GM21423 (cell line): ENCODE measurements around the gene RFX4.
"Not testable (repeated sequence)": the region's sequence is repeated elsewhere in the genome, so short reads cannot be mapped to it uniquely, and the experiment has no call there.

Source experiments
- ATAC-seq: cut with Tn5 transposase; IDR thresholded peaks from one replicate; pipeline ENCODE4 v1.9.1; 2021; ENCODE audit warnings: mild to moderate bottlenecking, moderate library complexity; ENCODE audit not compliant: unreplicated experiment

Gene RFX4

DNA sequence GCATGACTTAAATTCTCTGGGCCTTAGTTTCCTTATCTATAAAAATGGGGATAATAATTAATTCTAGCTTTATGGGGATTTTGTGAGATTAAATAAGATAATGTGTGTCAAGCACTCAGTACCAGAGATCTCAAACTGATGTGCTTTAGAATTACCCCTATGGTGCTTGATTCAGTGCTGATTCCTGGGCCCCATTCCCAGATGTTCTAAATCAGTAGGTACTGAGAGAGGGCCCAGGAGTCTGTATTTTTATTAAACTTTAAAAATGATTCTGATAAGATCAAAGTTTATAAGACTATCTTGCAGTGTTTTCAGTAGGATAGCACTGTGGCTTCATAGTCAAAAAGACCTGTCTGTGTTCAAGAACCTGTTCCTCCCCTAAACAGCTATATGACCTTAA, 102.6 kb downstream of the RFX4 start:
- no peak for ATAC-seq

DNA sequence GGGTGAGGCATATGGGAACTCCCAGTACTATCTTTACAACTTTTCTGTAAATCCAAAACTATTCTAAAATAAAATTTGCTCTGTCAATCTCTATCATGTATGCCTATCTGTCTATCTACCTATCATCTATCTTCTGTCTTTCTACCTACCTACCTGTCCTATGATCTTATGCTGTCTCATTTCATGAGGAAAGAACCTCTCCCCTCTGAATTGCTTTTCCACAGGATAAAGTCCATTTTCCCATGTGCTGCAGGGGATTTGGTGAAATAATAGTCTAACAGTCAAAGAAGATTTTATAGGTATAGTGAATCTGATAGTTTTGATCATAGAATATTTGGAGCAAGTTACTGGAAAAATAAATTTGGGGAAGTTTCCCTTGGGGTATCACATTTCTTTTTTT, 104.9 kb downstream of the RFX4 start:
- ATAC-seq = no peak

DNA sequence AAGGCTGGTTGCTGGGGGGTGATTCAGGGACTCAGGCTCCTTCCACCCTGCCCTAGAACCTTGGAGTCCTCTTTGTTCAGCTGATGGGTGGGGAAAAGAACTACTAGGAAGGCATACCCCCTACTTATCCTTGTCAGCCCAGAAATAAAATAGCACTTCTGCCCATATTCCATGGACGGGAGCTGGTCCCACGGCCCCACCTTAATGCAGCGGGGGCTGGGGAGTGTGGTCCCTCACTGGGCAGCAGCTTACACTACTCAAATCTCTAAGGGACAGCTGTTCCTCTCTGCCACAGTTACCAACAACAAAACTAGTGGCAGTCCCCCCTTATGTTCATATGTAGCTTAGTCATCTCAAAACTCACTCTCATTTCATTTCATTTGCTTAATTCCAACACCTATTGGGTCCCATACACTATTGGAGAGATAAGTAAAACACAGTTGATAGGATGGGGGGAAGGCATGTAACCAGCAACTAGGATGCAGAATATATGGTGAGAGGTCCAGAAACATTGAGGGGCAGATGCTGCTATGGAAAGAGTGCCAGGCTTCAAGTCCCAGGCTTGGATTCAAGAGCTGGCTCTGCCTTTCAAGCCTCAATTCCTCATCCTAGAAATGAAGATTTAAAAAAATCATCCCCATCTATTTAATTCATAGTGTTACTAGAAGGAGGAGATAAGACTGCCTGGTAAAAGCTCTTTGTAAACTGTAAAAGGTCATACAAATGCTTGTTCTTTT, 107.9 kb downstream of the RFX4 start:
- no peak for ATAC-seq

DNA sequence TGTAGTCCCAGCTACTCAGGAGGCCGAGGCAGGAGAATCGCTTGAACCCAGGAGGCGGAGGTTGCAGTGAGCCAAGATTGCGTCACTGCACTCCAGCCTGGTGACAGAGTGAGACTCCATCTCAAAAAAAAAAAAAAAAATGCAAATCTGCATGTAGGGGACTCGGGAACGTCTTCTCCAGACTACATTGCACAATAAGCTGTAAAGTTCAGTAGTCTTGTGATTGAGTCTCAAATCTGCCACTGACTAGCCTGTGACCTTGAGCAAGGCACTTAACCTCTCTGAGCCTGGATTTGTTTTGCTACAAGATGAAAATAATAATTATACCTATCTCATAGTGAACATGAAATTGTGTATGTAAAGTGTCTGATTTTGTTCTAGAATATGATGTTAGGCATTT, 109.2 kb downstream of the RFX4 start:
- ATAC-seq = not testable (repeated sequence)

- ATAC-seq = no peak
Measured at GRCh38 chr12:106692896-106693820, 110.4 kb downstream of the RFX4 start.

- ATAC-seq = no peak
Measured at GRCh38 chr12:106696071-106696470, 113.3 kb downstream of the RFX4 start.

- no peak for ATAC-seq
Measured at GRCh38 chr12:106696681-106697417, 114.0 kb downstream of the RFX4 start.

DNA sequence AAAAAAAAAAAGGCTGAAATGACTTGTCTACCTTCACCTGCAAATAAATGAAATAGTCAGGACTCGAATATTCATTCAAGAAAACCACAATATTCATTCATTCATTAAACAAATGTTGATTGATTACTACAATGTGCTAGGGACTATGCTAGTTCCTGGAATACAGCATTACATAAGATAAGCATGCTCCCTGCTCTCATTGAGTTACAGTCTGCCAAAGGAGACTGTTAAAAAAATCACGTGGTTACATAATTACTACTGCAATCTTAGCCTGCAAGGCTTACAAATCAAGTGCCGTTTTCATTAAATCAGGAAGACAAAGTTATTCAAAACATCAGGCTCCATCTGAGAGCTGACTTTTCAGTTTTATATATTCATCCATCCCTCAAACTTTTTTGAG, 121.3 kb downstream of the RFX4 start:
- ATAC-seq = no peak

GRCh38 chr12:106705971-106706370, 123.2 kb downstream of the RFX4 start:
- ATAC-seq = no peak

GRCh38 chr12:106709068-106709511, 126.3 kb downstream of the RFX4 start:
- ATAC-seq = no peak

DNA sequence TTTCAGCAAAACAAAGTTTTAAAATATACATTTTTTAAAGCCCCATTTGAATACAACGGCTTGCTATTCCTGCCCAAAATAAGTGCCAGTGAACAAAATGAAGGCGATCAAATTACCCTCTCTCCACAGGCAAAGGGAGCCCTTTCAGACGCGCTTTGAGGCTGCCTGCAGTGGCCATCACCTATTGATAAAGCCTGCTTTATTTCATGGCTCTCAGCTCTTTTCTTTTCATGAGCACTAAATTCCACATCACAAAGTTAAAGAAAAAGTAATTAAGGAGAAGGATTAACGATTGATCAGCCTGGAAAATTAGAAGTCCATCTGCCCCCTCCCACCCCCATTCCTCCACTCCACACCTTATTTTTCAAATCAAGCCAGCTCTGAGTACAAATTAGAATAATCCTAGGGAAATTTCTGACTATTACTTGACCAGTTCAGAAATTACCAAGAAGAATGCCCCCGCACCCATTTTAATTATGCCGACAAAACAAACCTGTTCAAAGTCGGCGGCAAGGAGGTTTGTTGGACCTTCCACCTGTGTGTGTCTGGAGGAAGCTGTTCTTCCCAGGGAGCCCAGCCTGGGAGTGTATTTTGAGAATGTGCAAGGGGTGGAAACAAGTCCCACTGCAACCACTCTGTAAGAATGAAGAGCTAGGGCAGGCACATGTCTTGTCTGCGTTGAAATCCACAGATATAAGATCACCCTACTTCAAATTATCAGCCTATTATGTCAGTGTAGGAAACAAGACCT, 127.5 kb downstream of the RFX4 start:
- ATAC-seq = no peak

- ATAC-seq = no peak
Measured at GRCh38 chr12:106711316-106711715, 128.5 kb downstream of the RFX4 start.

DNA sequence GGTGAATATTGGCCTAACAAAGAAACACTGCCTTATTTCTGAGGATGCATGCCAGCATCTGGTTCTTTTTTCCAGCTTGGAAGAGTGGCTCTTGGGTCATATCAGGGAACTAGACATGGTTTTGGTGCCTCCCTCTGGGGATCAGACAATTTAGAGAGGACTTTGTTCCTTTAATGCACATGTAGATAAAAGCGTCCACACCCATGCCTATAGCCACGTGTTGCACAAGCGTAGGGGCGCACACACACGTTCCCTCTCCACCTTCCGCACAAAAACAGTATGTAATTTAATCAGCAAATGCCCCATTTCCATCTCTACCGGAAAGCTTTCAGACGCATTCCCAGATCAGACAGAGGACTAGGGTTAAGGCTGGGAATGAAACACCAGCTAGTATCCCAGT, 130.0 kb downstream of the RFX4 start:
- no peak for ATAC-seq

DNA sequence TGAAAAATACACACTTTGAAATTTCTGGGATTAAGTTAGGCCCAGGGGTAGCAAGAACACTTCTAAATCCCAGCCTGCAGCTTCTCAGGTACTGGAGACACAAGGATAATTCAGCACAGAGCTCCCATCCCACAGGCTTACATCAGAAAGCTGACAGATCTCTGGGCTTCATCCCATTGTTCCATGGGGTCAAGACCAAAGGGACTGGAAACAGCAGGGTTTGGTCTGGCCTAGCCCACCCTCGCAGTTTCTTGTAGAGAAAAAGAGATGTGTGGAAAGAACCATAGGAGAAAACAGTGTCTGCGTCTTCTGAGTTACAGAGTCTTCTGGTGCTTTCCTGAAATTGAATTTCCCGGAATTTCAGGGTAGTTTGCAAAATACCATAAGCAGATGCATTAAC, 132.1 kb downstream of the RFX4 start:
- ATAC-seq = no peak

- no peak for ATAC-seq
Measured at GRCh38 chr12:106715582-106715981, 132.8 kb downstream of the RFX4 start.

DNA sequence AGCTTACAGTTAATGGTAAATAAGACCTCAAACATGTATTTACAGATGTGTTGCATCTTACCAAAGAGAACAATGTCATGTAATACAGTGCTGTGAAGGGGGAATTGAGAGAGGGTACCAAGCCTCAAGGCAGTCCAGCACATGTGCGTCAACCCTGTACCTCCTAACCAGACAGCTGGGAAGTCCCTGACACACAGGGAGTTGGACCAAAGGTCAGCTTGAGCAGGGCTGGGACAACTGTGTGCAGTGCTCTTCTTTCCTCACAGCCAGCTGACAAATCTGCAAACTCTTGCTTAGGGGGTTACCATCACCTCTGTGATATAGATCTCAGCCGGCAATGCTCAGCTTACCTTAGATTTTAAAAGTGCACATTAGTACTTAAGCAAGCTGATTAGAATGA, 134.9 kb downstream of the RFX4 start:
- ATAC-seq = no peak

DNA sequence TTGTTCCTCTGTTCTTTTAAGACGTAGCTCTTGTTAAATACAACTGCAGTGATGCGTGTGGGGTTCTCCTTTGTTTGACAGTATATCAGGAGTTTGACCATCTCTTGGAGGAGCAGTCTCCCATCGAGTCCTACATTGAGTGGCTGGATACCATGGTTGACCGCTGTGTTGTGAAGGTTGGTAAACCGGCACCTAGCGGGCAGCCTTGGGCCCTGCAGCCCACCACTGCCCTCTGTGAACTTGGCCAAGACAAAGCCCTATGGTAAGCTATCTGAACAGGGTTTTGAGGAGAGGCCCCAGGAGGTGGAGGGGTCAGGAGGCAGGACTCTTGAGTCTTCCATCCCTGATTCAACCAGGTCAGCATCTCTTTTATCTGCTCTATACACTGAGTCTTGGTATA, 137.1 kb downstream of the RFX4 start:
- ATAC-seq = no peak

- no peak for ATAC-seq
Measured at GRCh38 chr12:106720696-106721095, 137.9 kb downstream of the RFX4 start.

DNA sequence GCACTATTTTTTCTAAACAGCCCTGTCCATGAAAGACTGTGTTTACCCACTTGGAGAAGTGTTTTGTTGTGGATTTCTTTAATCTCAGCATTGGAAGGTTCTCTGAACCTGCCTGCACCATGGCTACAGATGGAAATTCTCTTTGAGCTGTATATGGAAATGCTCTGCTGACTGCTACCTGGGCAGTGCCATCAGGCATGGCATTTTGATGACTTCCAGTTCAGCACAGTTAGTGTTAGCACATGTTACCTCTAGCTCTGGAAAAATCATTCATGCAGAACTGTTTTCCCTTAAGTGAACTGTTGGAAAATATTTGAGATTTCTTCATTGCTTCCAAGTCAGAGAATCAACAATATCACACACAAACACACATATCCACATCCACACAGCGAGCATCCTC, 139.1 kb downstream of the RFX4 start:
- ATAC-seq = no peak

- no peak for ATAC-seq
Measured at GRCh38 chr12:106722837-106723236, 140.0 kb downstream of the RFX4 start.

DNA sequence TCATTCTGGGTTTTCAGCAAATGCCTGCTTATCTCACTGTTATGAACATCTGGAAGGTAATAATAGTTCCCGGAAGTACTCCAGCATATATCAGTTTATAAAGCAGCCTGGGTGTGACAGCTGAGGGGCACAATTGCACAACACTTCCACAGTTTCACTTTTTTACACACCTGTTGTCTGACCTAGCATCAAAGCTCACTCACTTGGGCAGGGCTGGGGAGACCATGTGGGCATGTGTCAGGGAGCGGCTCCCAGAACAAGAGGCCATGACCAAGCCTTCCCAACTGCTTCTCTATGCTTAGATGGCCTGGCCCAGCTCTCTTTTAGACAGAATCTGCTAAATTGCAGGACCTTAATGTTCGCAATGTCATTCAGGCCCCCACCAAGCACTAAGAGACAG, 140.6 kb downstream of the RFX4 start:
- no peak for ATAC-seq
